ENCODE data around the gene EFCAB5. TPM values are rescaled to one million over a fixed set of nuclear protein-coding genes. Genes with fewer than 3 reads are reported as not detected.
"Not testable (repeated sequence)": the region's sequence is repeated elsewhere in the genome, so short reads cannot be mapped to it uniquely, and the experiment has no call there.

The EFCAB5 gene
- total and polyA plus RNA-seq, 2 experiments from 2014 or later: 0.68 TPM; not detected in 1

GRCh38 chr17:30011934-30012333, 70.5 kb downstream of the EFCAB5 start:
- not testable (repeated sequence) for H3K27me3 Mint-ChIP-seq (ENCODE audit: insufficient read depth, low read depth, poor library complexity); H3K36me3 Mint-ChIP-seq (ENCODE audit: low read depth); H3K4me1 ChIP-seq (ENCODE audit: insufficient read depth); H3K4me2 ChIP-seq; H3K4me1 Mint-ChIP-seq; H3K27ac ChIP-seq (ENCODE audit: low read depth); H3K4me3 Mint-ChIP-seq; H3F3A ChIP-seq (replicated peaks; ENCODE audit: low read depth); H3K4me3 ChIP-seq; ATAC-seq; H3K79me2 ChIP-seq (replicated peaks; ENCODE audit: insufficient read depth); H4K20me1 ChIP-seq (replicated peaks; ENCODE audit: insufficient read depth); H3K27ac Mint-ChIP-seq; H3K36me3 ChIP-seq (ENCODE audit: insufficient read depth); H3K9me2 ChIP-seq (ENCODE audit: insufficient read depth); H3K27me3 ChIP-seq (ENCODE audit: insufficient read depth); H2AFZ ChIP-seq
- DNase-seq (ENCODE audit: low spot score): peak; percentile 21
- H3K9me3 Mint-ChIP-seq: peaks cover 35% of the 10 kb centered on the region
- peak; percentile 20 to 39; a peak in 3 of 4 replicates for TF ChIP-seq CTCF (conservative IDR thresholded peaks at IDR 0.05; ENCODE audit: low read depth in 2 of 2)

- ATAC-seq (peak; percentile 44; the same call in 2 of the 3 replicates), DNase-seq (ENCODE audit: low spot score) (peak; percentile 69)
- TF ChIP-seq ETS1 (IDR thresholded peaks at IDR 0.05): no peak
- peak; percentile 72 to 88 for TF ChIP-seq CTCF (conservative IDR thresholded peaks at IDR 0.05; ENCODE audit: low read depth in 2 of 2)
- no peak for TF ChIP-seq NANOG (IDR thresholded peaks at IDR 0.05; ENCODE audit: borderline replicate concordance)
- TF ChIP-seq STAT1 (IDR thresholded peaks at IDR 0.05; ENCODE audit: unreplicated experiment): no peak
- H3K4me2 ChIP-seq: no peak overlapping the region
- peaks cover 2% of the 10 kb centered on the region; the same call in 1 of the 3 replicates for H3K36me3 Mint-ChIP-seq (ENCODE audit: low read depth)
- H3K36me3 ChIP-seq (ENCODE audit: insufficient read depth): no peaks in the 10 kb centered on the region
- no peaks in the 10 kb centered on the region for H3F3A ChIP-seq (replicated peaks; ENCODE audit: low read depth)
- no peak overlapping the region for H3K27ac Mint-ChIP-seq
- no peaks in the 10 kb centered on the region for H3K4me1 ChIP-seq (ENCODE audit: insufficient read depth)
- H3K27me3 ChIP-seq (ENCODE audit: insufficient read depth): no peaks in the 10 kb centered on the region
- no peaks in the 10 kb centered on the region for H3K9me2 ChIP-seq (ENCODE audit: insufficient read depth)
- peaks cover 2% of the 10 kb centered on the region for H3K27me3 Mint-ChIP-seq (ENCODE audit: insufficient read depth, low read depth, poor library complexity)
- H3K27ac ChIP-seq (ENCODE audit: low read depth): no peak overlapping the region
- no peaks in the 10 kb centered on the region for H3K79me2 ChIP-seq (replicated peaks; ENCODE audit: insufficient read depth)
- no peaks in the 10 kb centered on the region for H3K4me1 Mint-ChIP-seq
- H3K9me3 Mint-ChIP-seq: peaks cover 3% of the 10 kb centered on the region; the same call in 2 of the 3 replicates
- no peak overlapping the region for H2AFZ ChIP-seq
- no peaks in the 10 kb centered on the region for H4K20me1 ChIP-seq (replicated peaks; ENCODE audit: insufficient read depth)
- H3K4me3 ChIP-seq: no peak overlapping the region
- H3K4me3 Mint-ChIP-seq: no peak overlapping the region
Measured at GRCh38 chr17:30021708-30022317, 80.4 kb downstream of the EFCAB5 start.

GRCh38 chr17:30025325-30025724, 83.9 kb downstream of the EFCAB5 start:
- not testable (repeated sequence) for H3K4me3 Mint-ChIP-seq; H4K20me1 ChIP-seq (replicated peaks; ENCODE audit: insufficient read depth); H2AFZ ChIP-seq; H3K27ac ChIP-seq (ENCODE audit: low read depth); H3K4me2 ChIP-seq; H3K9me3 Mint-ChIP-seq; H3K36me3 Mint-ChIP-seq (ENCODE audit: low read depth); H3K4me3 ChIP-seq; H3K27me3 ChIP-seq (ENCODE audit: insufficient read depth); H3K79me2 ChIP-seq (replicated peaks; ENCODE audit: insufficient read depth); H3F3A ChIP-seq (replicated peaks; ENCODE audit: low read depth); H3K27me3 Mint-ChIP-seq (ENCODE audit: insufficient read depth, low read depth, poor library complexity); DNase-seq (ENCODE audit: low spot score); H3K36me3 ChIP-seq (ENCODE audit: insufficient read depth); H3K27ac Mint-ChIP-seq; H3K4me1 Mint-ChIP-seq; H3K9me2 ChIP-seq (ENCODE audit: insufficient read depth); ATAC-seq; H3K4me1 ChIP-seq (ENCODE audit: insufficient read depth)

All from GM23338 (cell line).